Measurements from ENCODE around the gene RPEL1. TPM values are rescaled to one million over a fixed set of nuclear protein-coding genes. Genes with fewer than 3 reads are reported as not detected.

RPEL1 gene
- total and polyA plus RNA-seq, 4 donors, result not detected

DNA sequence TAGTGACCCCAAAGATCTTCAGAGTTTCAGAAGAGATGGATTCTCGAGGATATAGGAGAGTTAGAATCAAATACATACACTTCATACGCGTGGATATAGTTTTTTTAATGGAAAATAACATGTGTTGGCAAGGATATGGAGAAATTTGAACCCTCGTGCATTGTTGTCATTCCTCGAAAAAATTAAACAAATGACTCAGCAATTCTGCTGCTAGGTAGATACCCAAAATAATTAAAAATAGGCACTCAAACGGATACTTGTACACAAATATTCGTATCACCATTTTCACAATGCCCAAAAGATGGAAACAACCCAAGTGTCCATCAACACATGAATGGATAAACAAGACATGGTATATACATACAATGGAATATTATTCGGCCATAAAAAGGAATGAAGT is 47.0 kb upstream of the RPEL1 start (continued):
- TF ChIP-seq, protein P1, sequence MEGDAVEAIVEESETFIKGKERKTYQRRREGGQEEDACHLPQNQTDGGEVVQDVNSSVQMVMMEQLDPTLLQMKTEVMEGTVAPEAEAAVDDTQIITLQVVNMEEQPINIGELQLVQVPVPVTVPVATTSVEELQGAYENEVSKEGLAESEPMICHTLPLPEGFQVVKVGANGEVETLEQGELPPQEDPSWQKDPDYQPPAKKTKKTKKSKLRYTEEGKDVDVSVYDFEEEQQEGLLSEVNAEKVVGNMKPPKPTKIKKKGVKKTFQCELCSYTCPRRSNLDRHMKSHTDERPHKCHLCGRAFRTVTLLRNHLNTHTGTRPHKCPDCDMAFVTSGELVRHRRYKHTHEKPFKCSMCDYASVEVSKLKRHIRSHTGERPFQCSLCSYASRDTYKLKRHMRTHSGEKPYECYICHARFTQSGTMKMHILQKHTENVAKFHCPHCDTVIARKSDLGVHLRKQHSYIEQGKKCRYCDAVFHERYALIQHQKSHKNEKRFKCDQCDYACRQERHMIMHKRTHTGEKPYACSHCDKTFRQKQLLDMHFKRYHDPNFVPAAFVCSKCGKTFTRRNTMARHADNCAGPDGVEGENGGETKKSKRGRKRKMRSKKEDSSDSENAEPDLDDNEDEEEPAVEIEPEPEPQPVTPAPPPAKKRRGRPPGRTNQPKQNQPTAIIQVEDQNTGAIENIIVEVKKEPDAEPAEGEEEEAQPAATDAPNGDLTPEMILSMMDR (IDR thresholded peaks at IDR 0.05; ENCODE audit: low read depth, low read length, missing input control), result no peak

DNA sequence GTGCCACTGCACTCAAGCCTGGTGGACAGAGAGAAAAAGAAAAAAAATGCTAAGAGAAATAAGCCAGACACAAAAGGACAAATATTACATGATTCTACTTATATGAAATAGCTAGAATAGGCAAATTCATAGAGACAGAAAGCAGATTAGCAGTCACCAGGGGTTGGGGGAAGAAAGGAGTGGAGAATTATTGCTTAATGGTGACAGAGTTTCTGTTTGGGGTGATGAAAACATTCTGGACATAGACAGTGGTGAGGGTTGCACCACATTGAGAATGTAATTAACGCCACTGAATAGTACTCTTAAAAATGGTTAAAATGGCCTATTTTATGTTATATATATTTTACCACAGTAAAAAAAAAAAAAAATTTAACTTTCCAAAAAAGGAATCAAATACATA is 46.2 kb upstream of the RPEL1 start:
- no peak overlapping the region for H3K9ac ChIP-seq (ENCODE audit: low read depth in 1 of 2, low read length in 2 of 2)
- no peaks in the 10 kb centered on the region for H3K9me3 ChIP-seq (ENCODE audit: control insufficient read depth in 4 of 4, low read length in 3 of 4)
- WGBS, result 96% methylated on average over 1 of the region's 1 CpG
- TF ChIP-seq FOXA1 (IDR thresholded peaks at IDR 0.05) (no peak), RAD21 (IDR thresholded peaks at IDR 0.05) (no peak), EGR1 (IDR thresholded peaks at IDR 0.05; ENCODE audit: low read depth in 2 of 2) (no peak), TAF1 (conservative IDR thresholded peaks at IDR 0.05) (no peak), HNF4A (conservative IDR thresholded peaks at IDR 0.05) (no peak), NR2F2 (IDR thresholded peaks at IDR 0.05) (no peak), GABPA (IDR thresholded peaks at IDR 0.05 in 1 of 2, conservative IDR thresholded peaks at IDR 0.05 in 1 of 2) (no peak), SP1 (IDR thresholded peaks at IDR 0.05) (no peak), FOXA2 (IDR thresholded peaks at IDR 0.05) (no peak), JUND (IDR thresholded peaks at IDR 0.05) (no peak), YY1 (IDR thresholded peaks at IDR 0.05) (no peak), HNF4G (IDR thresholded peaks at IDR 0.05) (no peak), RXRA (IDR thresholded peaks at IDR 0.05) (no peak)
- TF ChIP-seq, protein P1 (IDR thresholded peaks at IDR 0.05; ENCODE audit: low read depth, low read length, missing input control), result no peak
- TF ChIP-seq, protein P2, sequence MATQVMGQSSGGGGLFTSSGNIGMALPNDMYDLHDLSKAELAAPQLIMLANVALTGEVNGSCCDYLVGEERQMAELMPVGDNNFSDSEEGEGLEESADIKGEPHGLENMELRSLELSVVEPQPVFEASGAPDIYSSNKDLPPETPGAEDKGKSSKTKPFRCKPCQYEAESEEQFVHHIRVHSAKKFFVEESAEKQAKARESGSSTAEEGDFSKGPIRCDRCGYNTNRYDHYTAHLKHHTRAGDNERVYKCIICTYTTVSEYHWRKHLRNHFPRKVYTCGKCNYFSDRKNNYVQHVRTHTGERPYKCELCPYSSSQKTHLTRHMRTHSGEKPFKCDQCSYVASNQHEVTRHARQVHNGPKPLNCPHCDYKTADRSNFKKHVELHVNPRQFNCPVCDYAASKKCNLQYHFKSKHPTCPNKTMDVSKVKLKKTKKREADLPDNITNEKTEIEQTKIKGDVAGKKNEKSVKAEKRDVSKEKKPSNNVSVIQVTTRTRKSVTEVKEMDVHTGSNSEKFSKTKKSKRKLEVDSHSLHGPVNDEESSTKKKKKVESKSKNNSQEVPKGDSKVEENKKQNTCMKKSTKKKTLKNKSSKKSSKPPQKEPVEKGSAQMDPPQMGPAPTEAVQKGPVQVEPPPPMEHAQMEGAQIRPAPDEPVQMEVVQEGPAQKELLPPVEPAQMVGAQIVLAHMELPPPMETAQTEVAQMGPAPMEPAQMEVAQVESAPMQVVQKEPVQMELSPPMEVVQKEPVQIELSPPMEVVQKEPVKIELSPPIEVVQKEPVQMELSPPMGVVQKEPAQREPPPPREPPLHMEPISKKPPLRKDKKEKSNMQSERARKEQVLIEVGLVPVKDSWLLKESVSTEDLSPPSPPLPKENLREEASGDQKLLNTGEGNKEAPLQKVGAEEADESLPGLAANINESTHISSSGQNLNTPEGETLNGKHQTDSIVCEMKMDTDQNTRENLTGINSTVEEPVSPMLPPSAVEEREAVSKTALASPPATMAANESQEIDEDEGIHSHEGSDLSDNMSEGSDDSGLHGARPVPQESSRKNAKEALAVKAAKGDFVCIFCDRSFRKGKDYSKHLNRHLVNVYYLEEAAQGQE (IDR thresholded peaks at IDR 0.05), result no peak
- TF ChIP-seq, protein P3, sequence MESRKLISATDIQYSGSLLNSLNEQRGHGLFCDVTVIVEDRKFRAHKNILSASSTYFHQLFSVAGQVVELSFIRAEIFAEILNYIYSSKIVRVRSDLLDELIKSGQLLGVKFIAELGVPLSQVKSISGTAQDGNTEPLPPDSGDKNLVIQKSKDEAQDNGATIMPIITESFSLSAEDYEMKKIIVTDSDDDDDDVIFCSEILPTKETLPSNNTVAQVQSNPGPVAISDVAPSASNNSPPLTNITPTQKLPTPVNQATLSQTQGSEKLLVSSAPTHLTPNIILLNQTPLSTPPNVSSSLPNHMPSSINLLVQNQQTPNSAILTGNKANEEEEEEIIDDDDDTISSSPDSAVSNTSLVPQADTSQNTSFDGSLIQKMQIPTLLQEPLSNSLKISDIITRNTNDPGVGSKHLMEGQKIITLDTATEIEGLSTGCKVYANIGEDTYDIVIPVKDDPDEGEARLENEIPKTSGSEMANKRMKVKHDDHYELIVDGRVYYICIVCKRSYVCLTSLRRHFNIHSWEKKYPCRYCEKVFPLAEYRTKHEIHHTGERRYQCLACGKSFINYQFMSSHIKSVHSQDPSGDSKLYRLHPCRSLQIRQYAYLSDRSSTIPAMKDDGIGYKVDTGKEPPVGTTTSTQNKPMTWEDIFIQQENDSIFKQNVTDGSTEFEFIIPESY (IDR thresholded peaks at IDR 0.05), result no peak
- TF ChIP-seq, protein P4, sequence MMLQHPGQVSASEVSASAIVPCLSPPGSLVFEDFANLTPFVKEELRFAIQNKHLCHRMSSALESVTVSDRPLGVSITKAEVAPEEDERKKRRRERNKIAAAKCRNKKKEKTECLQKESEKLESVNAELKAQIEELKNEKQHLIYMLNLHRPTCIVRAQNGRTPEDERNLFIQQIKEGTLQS (IDR thresholded peaks at IDR 0.05), result no peak
- no peaks in the 10 kb centered on the region for H3K36me3 ChIP-seq (ENCODE audit: control insufficient read depth in 4 of 4, insufficient read depth in 3 of 4, low read depth in 1 of 4, low read length in 3 of 4)
- H3K4me3 ChIP-seq (ENCODE audit: low read depth in 1 of 3, low read length in 3 of 3), result no peak overlapping the region
- DNase-seq (ENCODE audit: low spot score), result no peak
- H3K4me1 ChIP-seq (ENCODE audit: control insufficient read depth in 4 of 4, insufficient read depth in 4 of 4, low read length in 3 of 4), result peaks cover 0 to 8% (median 4%) of the 10 kb centered on the region in 4 donors
- no peaks in the 10 kb centered on the region for H3K27me3 ChIP-seq (ENCODE audit: control insufficient read depth in 4 of 4, insufficient read depth in 4 of 4, low read length in 3 of 4)
- no peak overlapping the region for H3K27ac ChIP-seq (ENCODE audit: low read depth in 1 of 2, low read length in 2 of 2)
